Neuron (in vitro differentiated cells): Measurements from ENCODE around the gene NDUFB1.

Experiments used
- H2AFZ ChIP-seq: one replicate; pipeline ENCODE4 v1.6.1; 2013; ENCODE audit warnings: low read depth, mild to moderate bottlenecking, inconsistent platforms, low read length, moderate library complexity
- H3K27me3 ChIP-seq: one replicate; pipeline ENCODE4 v1.6.1; 2013; ENCODE audit warnings: low read length; ENCODE audit not compliant: insufficient read depth
- H3K36me3 ChIP-seq: one replicate; pipeline ENCODE4 v1.6.1; 2013; ENCODE audit warnings: low read length; ENCODE audit not compliant: insufficient read depth
- H3K4me1 ChIP-seq: one replicate; pipeline ENCODE4 v1.6.1; 2013; ENCODE audit warnings: low read length; ENCODE audit not compliant: insufficient read depth
- H3K4me3 ChIP-seq: 2 replicates; pipeline ENCODE4 v1.5.1; 2013; ENCODE audit warnings: mild to moderate bottlenecking, low read length, moderate library complexity
- H3K9me3 ChIP-seq: one replicate; pipeline ENCODE4 v1.6.1; 2013; ENCODE audit warnings: low read length

Gene NDUFB1

DNA sequence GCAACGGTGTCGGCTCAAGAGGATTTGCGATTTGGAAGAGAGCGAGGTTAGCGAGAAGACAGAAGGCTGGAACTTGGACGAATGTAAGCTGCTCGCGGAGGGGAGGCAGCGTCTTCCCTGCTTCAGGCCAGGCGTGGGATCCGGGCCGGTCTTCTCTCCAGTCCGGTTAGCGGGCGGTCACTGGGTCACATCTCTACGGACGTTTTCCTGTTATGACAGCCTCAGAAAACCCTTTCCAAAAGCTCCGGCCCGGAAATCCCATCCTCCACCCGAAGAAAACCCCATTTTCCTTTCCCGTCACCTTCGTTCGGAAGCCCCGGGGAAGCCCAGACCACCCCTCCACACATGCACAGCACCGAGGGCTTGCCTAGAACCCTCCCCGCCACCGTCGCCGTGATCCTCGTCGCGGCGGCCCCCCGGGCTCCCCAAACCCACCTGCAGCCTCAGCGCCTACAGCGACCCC lies 268 bp downstream of the NDUFB1 start:
- peaks cover 15% of the 10 kb centered on the region for H3K36me3 ChIP-seq
- no peaks in the 10 kb centered on the region for H3K27me3 ChIP-seq
- no peaks in the 10 kb centered on the region for H3K9me3 ChIP-seq
- H3K4me1 ChIP-seq: peaks cover 5% of the 10 kb centered on the region
- peak overlapping the region; percentile 81 for H2AFZ ChIP-seq
- H3K4me3 ChIP-seq: peak overlapping the region; percentile 93

GRCh38 chr14:92109490-92109889 lies 12.0 kb downstream of the NDUFB1 start:
- Histone ChIP-seq H3K4me3 (no peak overlapping the region), H3K27me3 (no peaks in the 10 kb centered on the region), H3K36me3 (no peaks in the 10 kb centered on the region), H2AFZ (no peak overlapping the region), H3K4me1 (peaks cover 11% of the 10 kb centered on the region), H3K9me3 (no peaks in the 10 kb centered on the region)

DNA sequence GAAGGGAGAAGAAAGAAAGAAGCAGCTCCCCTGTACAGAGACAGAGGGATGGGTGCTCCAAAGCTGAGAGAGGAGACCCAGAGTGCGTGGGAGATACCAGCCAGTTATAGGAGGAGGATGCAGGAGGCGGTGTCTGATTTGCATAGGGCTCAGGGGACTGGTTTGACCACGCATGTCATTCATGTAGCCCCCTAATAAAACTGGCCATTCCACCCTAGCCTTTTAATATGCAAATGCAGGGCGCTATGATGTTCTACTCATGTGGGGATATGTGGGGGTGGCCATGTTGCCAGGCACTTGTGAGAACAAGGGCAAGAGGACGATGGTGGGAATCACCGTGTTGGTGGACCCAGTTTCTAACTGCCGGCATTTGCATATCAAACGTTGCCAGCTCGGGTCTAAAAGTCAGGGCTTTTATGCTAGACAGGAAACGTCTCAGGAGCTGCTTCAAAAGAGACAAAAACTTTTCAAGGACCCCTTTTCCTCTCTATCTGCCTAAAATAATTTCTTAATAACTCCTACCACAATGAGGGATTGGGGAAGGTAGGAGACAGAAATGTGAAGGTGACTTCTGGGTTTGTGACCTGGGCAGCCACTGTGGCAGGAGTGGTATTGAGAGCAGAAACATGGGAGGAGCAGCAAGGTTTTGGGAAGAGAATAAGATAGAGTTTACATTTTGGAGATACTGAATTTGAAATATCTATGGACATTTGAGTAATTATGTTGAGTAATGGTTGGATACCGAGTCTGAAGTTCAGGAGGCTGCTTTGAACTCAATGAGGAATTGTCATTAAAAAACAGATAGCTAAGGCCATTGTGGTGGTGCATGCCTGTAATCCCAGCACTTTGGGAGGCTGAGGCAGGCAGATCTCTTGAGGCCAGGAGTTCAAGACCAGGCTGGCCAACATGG lies 12.9 kb downstream of the NDUFB1 start:
- Histone ChIP-seq H2AFZ (peak overlapping the region; percentile 49), H3K27me3 (no peaks in the 10 kb centered on the region), H3K4me3 (no peak overlapping the region), H3K9me3 (no peaks in the 10 kb centered on the region), H3K4me1 (peaks cover 11% of the 10 kb centered on the region), H3K36me3 (no peaks in the 10 kb centered on the region)

- Histone ChIP-seq H3K4me3 (peak within 1 kb of the TSS; percentile 76), H3K9me3 (no peaks in the 10 kb centered on the region), H3K36me3 (no peaks in the 10 kb centered on the region), H3K4me1 (peaks cover 11% of the 10 kb centered on the region), H2AFZ (peak within 1 kb of the TSS; percentile 93), H3K27me3 (no peaks in the 10 kb centered on the region)
Observed at GRCh38 chr14:92106143-92106926, 15.2 kb downstream of the NDUFB1 start, which contains the start of gene ATXN3. TSS of gene ATXN3 (minus strand) at chr14:92106582. CDS start at chr14:92106552, 30 bp downstream.

GRCh38 chr14:92105893-92106142 lies 15.7 kb downstream of the NDUFB1 start:
- Histone ChIP-seq H3K36me3 (no peaks in the 10 kb centered on the region), H3K27me3 (no peaks in the 10 kb centered on the region), H3K4me1 (peaks cover 11% of the 10 kb centered on the region), H3K9me3 (no peaks in the 10 kb centered on the region), H3K4me3 (peak overlapping the region; percentile 76), H2AFZ (peak overlapping the region; percentile 46)

DNA sequence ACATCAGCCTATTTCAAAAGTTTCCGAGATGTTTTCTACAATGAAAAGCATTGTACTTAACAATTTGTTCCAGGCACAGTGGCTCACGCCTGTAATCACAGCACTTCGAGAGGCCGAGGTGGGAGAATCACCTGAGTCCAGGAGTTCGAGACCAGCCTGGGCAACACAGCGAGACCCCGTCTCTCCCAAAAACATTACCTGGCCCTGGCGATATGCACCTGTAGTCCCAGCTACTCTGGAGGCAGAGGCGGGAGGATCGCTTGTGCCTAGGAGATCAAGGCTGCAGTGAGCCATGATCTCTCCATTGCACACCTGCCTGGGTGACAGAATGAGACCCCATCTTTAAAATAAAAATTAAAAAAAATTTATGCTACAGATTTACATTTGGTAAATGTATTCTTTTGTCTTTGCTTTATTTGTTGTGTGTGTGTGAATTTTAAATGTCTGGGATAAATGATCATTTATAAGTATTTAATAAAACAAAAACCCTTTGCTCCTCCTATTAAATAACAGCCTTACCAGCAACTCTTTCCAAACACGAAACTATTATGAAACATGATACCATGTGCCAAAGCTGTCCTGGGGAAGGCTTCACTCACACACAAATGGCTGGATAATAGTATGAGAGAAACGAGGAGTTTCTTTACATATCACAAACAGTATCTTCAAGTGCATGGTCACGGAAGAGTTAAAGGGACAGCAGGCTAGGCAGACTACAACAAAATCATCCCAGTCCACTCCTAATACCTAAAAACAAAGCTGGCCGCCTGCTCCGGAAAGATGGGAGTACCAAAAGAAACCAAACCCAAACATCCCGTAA lies 16.2 kb downstream of the NDUFB1 start:
- Histone ChIP-seq H2AFZ (peak overlapping the region; percentile 46), H3K9me3 (no peaks in the 10 kb centered on the region), H3K4me3 (peak overlapping the region; percentile 76), H3K36me3 (no peaks in the 10 kb centered on the region), H3K27me3 (no peaks in the 10 kb centered on the region), H3K4me1 (peaks cover 11% of the 10 kb centered on the region)

- Histone ChIP-seq H3K4me1 (peaks cover 10% of the 10 kb centered on the region), H2AFZ (no peak overlapping the region), H3K36me3 (no peaks in the 10 kb centered on the region), H3K27me3 (no peaks in the 10 kb centered on the region), H3K4me3 (no peak overlapping the region), H3K9me3 (no peaks in the 10 kb centered on the region)
Observed at GRCh38 chr14:92103363-92103989, 18.0 kb downstream of the NDUFB1 start.

GRCh38 chr14:92099802-92100201 lies 21.7 kb downstream of the NDUFB1 start:
- H3K36me3 ChIP-seq: peaks cover 10% of the 10 kb centered on the region
- no peaks in the 10 kb centered on the region for H3K9me3 ChIP-seq
- H3K4me3 ChIP-seq: no peak overlapping the region
- H3K4me1 ChIP-seq: peaks cover under 1% of the 10 kb centered on the region
- H2AFZ ChIP-seq: no peak overlapping the region
- no peaks in the 10 kb centered on the region for H3K27me3 ChIP-seq

- Histone ChIP-seq H2AFZ (no peak overlapping the region), H3K9me3 (no peaks in the 10 kb centered on the region), H3K36me3 (peaks cover 36% of the 10 kb centered on the region), H3K4me1 (no peaks in the 10 kb centered on the region), H3K27me3 (no peaks in the 10 kb centered on the region), H3K4me3 (no peak overlapping the region)
Observed at GRCh38 chr14:92093320-92093719, 28.2 kb downstream of the NDUFB1 start.

GRCh38 chr14:92088494-92088893 lies 33.0 kb downstream of the NDUFB1 start:
- Histone ChIP-seq H3K9me3 (no peaks in the 10 kb centered on the region), H3K4me3 (no peak overlapping the region), H2AFZ (no peak overlapping the region), H3K4me1 (no peaks in the 10 kb centered on the region), H3K36me3 (peaks cover 48% of the 10 kb centered on the region), H3K27me3 (no peaks in the 10 kb centered on the region)

GRCh38 chr14:92074555-92074954 lies 47.0 kb downstream of the NDUFB1 start:
- no peak overlapping the region for H2AFZ ChIP-seq
- H3K36me3 ChIP-seq: peaks cover 41% of the 10 kb centered on the region
- H3K9me3 ChIP-seq: no peaks in the 10 kb centered on the region
- H3K4me1 ChIP-seq: no peaks in the 10 kb centered on the region
- no peak overlapping the region for H3K4me3 ChIP-seq
- H3K27me3 ChIP-seq: no peaks in the 10 kb centered on the region
